ENCODE measurements around the gene SUN1.

SUN1 gene

GRCh38 chr7:888081-889024 lies 56.1 kb downstream of the SUN1 start:
- in situ Hi-C loops (cut with HindIII; ENCODE audit: low sequenced_read_pairs), result no loop called here

GRCh38 chr7:889025-889390 lies 56.7 kb downstream of the SUN1 start:
- in situ Hi-C loops (cut with HindIII; ENCODE audit: low sequenced_read_pairs), result no loop called here

DNA sequence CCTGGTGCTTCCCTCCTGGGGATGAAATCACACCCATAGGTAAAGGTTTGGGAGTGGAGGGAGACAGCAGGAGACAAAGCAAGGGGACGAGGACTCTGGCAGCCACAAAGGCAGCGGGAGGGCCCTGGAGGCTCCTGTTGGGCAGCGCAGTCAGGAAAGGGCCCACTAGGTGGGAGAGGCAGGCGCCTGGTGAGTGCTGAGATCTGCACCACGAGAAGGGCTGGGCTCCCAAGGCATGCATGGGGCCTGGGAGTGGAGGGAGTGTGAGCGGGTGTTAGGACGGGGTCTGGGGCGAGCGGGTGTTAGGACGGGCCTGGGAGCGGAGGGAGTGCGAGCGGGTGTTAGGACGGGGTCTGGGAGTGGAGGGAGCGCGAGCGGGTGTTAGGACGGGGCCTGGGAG lies 57.1 kb downstream of the SUN1 start:
- in situ Hi-C loops (cut with HindIII; ENCODE audit: low sequenced_read_pairs), result no loop called here

DNA sequence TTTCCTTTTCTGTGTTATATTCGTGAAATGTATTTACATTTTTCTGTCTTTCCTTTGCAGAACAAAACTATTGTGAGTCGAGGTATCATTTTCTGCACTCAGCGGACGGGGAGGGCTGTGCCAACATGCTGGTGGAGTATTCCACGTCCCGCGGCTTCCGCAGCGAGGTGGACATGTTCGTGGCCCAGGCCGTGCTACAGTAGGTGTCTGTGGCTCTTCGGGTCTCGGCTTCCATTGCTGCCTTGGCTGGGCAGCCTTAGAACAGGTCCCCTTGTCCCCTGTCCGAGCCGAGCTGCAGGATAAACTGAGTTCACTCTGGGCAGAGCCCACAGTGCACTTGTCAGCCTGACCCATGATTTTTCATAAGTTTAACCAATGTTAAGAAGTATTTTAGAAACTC lies 58.6 kb downstream of the SUN1 start:
- in situ Hi-C loops (cut with HindIII; ENCODE audit: low sequenced_read_pairs), result no loop called here

DNA sequence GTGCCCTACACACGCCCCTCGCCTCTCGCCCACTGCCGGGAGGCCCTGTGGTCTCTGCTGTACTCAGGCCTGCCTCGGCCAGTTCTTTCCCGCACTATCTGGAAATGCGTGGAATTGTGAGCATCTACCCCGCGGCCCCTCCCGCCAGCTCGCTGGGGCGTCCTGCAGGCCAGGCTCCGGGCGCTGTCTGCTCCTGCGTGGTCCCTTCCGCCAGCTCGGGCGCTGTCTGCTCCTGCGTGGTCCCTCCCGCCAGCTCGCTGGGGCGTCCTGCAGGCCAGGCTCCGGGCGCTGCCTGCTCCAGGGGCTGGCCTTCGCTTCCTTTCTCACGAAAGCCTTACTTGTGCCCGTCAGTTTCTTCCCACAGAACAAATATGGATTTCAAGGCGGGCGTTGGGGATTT lies 59.0 kb downstream of the SUN1 start:
- in situ Hi-C loops (cut with HindIII; ENCODE audit: low sequenced_read_pairs), result no loop called here

DNA sequence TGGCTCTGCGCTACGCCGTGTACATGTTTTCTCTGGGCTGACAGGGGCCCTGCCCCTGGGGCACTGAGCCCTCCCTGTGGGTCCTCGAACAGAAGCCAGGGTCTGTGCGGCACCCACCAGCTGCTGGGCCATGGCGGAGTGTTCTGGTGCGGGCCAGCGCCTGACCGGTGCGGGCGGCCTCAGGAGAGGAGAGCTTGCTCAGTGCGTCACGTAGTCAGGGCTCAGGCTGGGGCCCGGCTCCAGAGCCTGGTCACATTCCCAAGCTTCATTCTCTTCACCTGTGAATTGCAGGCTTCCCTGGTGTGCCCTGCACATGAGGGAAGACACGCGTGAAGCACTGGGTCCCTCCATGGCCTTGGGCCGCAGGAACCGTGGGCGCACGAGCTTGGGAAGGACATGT lies 59.5 kb downstream of the SUN1 start:
- in situ Hi-C loops (cut with HindIII; ENCODE audit: low sequenced_read_pairs), result no loop called here

GRCh38 chr7:892648-893593 lies 60.6 kb downstream of the SUN1 start:
- in situ Hi-C loops (cut with HindIII; ENCODE audit: low sequenced_read_pairs), result no loop called here

DNA sequence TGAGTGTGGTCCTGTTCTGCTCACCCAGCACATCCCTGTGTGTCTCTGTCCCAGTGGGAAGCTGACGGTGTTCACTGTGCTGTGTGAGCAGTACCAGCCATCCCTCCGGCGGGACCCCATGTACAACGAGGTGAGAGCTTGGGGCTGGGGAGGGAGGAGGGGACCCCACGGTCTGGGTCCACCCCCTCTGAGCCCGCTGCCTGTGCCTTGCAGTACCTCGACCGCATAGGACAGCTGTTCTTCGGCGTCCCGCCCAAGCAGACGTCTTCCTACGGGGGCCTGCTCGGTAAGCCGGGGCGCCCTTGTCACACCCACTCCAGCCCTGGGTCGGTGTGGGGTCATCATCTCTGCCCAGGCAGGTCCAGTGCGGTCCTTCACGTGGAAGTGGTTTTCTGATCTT lies 61.4 kb downstream of the SUN1 start:
- in situ Hi-C loops (cut with HindIII; ENCODE audit: low sequenced_read_pairs), result no loop called here

- in situ Hi-C loops (cut with HindIII; ENCODE audit: low sequenced_read_pairs), result no loop called here
Observed at GRCh38 chr7:894164-894867, 62.0 kb downstream of the SUN1 start.

DNA sequence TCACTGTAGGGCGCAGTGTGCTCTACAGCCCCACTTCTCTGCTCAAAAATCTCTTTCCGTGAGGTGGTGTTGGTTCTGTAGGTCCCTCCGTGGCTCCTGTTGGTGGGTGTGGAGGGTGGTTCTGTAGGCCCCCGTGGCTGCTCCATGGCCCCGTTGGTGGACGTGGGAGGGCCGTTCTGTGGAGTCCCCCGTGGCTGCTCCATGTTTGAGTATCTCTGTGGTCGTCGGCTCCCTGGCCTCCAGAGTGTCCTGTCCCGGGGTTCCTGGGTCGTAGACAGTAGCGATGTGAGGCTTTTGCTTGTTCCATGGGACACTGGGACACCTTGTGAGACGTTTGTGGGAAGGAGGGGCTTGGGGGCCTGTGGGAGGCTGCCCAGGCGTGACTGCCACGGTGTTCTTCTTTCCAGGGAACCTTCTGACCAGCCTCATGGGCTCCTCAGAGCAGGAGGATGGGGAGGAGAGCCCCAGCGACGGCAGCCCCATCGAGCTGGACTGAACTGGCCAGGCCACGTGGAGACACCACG lies 62.7 kb downstream of the SUN1 start:
- in situ Hi-C loops (cut with HindIII; ENCODE audit: low sequenced_read_pairs), result no loop called here

DNA sequence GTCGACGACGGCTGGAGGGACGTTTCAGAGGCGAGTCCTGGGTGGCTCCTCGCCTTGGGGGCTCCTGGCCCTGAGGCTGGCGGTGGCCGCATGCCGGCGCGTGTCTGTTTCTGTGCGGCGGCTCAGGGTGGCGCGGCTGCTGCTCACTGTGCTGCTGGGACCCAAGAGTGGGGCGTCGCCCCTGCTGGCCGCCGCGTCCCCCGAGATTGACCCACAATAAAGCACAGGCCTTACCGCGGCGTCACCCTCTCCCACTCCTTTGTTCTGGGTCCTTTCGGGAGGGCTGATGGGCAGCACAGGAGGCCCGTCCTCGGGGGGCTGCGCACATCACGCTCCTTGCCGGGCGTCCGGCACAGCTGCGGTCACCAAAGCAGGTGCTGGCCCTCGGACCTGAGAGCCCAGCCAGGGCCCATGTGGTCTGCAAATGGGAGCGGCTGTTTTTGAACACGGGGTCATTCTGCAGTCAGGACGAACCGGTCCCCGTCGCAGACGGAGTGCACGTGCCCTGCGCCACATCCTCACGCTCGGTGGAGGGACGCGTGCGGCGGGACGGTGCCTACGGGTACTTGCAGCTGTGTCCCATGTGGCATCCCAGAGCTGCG lies 63.3 kb downstream of the SUN1 start:
- in situ Hi-C loops (cut with HindIII; ENCODE audit: low sequenced_read_pairs), result no loop called here

GRCh38 chr7:896346-897075 lies 64.2 kb downstream of the SUN1 start:
- in situ Hi-C loops (cut with HindIII; ENCODE audit: low sequenced_read_pairs), result no loop called here

GRCh38 chr7:897086-897485 lies 64.8 kb downstream of the SUN1 start:
- in situ Hi-C loops (cut with HindIII; ENCODE audit: low sequenced_read_pairs), result no loop called here

- in situ Hi-C loops (cut with HindIII; ENCODE audit: low sequenced_read_pairs), result no loop called here
Observed at GRCh38 chr7:897771-898376, 65.6 kb downstream of the SUN1 start.

DNA sequence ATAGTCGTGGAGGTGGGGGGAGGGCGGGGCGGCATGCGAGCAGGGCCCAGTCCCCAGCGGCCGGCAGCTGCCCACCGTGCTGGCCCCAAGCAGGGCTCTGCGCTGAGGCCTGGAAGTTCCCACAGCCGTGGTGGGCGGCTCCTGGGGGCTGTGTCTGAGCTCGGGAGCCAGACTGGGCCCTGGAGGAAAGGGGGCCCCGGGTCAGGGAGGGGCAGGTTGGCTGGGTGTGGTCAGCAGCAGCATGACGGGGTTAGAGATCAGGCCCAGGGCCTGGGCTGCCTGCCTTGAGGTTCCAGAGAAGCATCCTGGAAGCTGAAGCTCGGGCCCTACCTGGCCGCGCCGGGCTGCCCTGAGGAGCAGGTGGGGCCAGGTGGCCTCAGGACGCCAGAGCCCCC lies 66.2 kb downstream of the SUN1 start:
- in situ Hi-C loops (cut with HindIII; ENCODE audit: low sequenced_read_pairs), result no loop called here

DNA sequence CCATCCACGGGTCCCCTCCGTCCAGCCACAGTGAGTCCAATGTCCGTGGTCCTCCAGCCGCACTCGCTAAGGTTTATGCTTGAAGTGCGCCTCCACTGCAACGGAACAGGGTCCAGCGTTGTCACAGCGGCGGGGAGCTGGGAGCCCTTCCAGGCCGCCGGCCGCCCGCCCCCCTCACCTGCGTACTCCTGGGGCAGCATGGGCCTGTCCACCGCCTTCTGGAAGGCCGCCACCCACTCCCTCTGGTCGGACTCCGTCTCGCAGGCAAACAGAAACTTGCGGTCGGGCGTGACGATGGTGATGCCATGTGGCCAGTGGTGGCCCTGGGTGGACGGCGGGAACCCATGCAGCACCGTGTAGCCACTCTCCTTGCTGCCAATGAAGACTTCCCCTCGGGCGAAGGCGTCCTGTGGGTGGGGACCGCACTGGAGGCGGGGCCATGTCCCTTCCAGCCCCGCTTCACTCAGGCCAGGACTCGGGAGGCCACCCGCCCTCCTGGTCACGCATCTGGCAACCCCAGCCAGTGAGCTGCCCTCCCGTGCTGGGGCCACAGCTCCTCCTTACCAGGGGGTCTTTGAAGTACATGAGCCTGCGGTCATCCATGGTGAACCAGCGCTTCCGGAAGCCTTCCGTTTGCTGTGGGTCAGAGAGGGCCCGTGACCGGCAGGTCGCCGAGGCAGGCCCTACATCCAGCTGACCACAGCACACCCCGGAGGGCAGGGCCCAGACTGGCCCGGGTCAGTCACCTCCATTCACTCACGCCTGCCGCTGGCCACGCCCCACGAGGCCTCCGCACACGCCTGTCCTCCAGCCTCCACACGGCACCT lies 66.8 kb downstream of the SUN1 start:
- in situ Hi-C loops (cut with HindIII; ENCODE audit: low sequenced_read_pairs), result no loop called here

- in situ Hi-C loops (cut with HindIII; ENCODE audit: low sequenced_read_pairs), result no loop called here
Observed at GRCh38 chr7:899806-900205, 67.5 kb downstream of the SUN1 start.

DNA sequence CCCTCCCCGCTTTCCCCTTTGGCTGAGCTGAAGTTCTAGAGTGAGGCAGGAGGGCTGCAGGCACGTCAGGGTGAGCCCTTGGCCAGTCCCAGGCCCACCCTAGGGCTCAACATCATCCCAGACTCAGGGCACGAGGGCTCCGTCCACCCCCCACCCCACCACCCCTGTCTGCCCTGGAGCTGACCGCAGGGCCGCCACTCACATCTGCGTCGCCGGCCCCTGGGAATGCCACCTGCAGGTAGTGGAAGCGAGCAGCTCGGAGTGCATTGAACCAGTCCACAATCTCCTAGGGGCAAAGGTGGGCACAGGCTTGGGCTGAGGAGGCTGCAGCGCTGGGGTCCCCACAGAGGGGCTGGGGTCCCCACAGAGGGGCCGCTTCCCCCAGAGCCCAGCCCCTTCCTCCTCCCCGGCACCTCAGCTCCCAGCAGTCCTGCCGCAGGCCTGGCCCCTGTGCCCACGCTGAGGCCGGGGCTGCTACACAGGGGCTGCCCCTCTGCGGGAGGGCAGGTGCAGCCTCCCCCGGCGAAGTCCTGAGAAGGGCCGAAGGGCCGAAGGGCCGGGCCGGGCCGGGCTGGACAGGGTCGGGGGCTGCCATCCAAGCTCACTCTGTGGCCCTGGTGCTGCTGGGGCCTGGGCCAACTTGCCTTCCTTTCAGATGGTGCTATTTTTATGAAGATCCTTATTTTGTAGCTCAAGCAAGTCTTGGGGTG lies 68.2 kb downstream of the SUN1 start:
- in situ Hi-C loops (cut with HindIII; ENCODE audit: low sequenced_read_pairs), result no loop called here
